ENCODE results near the gene IL5.

DNA sequence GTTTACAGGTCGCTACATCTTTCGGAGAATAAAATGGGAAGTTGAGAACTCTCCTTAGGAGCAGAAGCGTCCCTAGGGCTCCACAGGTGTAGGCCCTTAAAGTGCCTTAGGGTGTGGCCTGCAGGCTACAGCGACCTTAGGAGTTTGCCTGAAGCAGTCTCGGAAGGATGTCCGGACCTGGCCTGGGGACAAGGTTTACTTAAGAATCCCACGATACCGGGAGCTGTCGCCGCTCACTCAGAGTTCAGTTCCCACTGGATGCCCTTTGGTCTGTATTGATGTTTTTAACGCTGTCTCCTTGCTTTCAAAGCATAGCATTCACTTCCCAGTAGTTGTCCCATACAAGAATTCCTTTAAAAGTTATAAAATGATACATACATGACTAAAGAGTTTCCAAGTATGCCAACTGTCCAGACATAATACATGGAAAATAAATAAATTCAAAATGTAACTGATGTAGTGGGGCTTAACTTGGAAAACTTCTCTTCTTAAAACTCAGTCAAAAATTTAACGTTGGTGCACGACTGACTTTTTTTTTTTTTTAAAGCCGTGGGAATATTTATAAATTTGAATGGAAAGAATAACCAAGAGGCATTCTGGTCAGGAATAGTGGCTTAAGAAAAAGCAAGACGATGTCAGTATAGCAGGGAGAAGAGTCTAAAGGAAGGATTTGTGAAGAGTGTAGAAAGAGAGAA is 14.3 kb upstream of the IL5 start:
- TF ChIP-seq, protein P1, sequence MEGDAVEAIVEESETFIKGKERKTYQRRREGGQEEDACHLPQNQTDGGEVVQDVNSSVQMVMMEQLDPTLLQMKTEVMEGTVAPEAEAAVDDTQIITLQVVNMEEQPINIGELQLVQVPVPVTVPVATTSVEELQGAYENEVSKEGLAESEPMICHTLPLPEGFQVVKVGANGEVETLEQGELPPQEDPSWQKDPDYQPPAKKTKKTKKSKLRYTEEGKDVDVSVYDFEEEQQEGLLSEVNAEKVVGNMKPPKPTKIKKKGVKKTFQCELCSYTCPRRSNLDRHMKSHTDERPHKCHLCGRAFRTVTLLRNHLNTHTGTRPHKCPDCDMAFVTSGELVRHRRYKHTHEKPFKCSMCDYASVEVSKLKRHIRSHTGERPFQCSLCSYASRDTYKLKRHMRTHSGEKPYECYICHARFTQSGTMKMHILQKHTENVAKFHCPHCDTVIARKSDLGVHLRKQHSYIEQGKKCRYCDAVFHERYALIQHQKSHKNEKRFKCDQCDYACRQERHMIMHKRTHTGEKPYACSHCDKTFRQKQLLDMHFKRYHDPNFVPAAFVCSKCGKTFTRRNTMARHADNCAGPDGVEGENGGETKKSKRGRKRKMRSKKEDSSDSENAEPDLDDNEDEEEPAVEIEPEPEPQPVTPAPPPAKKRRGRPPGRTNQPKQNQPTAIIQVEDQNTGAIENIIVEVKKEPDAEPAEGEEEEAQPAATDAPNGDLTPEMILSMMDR (IDR thresholded peaks at IDR 0.05): no peak
- peak; percentile 31 to 61 for TF ChIP-seq POLR2A (IDR thresholded peaks at IDR 0.05)
